NCI-H2081 (cell line): Measurements from ENCODE around the gene AIPL1.

ENCODE experiments used
- DNase-seq, 2 experiments: peaks; one replicate each; lab custom pipeline; 2025; lab: John Stamatoyannopoulos, UW

Gene AIPL1

DNA sequence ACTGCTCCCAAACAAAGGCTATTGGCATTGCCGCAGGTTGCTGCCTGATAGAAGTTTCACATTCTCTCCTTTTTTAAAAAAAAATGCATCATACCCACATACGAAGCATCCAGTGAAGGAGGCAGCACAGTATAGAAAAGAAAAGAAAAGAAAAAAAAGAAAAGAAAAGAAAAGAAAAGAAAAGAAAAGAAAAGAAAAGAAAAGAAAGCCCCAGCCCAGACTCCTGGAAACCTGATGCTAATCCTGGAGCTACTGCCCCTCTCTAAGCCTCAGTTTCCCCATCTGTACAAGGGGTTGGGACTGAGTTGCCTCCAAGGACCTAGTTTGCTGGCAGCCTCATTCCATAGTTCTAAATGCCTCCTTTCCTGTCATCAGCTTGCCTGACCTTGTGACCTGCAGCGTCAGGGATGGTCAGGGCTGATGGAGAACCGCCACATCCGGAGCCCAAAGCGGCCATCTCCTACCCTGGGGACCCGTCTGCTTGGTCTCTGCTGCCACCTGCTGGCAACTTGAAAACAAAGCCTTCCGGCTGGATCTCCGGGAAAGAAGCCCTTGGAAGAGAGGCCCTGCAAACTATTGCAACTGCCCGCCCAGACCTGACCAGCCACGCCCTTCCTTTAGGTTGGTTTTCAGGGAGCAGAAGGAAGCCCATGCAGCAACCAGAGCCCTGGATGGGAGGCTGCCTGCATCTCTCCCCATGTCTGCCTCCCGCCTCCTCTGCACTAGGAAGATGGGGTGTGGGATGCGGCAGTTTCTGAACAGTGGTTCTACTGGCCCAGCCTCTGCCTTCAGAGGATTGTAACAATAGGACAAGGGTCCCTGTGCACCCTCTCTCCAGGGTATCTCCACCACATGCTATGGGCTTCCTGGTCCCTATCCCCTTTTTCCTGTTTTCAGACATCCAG lies 13.0 kb downstream of the AIPL1 start:
- peak; percentile 41 to 42 for DNase-seq

DNA sequence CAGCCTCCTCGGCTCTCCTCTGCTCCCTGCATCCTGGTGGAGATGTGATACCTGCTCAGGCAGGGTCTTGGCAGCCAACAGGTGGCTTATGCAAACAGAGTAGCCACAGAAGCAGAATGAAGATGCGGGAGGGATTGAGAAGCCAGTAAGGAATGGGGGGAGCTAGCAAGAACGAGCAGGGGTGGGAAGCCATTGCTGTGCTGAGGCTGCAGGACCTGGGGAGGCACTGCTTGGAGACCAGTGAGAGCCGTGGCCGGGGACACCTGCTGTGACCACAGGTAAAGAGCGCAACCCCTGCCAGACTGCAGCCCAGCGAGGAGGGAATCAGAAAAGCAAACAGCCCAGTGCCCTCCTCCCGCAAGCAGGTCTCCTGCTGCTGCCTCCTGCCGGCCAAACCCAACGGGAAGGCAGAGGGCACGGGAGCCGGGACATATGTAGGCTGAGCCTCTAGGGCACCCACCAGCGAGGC lies 14.7 kb downstream of the AIPL1 start:
- DNase-seq = peak in 1 of 2 experiments; percentile 1

GRCh38 chr17:6415616-6416015 lies 19.3 kb downstream of the AIPL1 start:
- no peak for DNase-seq

DNA sequence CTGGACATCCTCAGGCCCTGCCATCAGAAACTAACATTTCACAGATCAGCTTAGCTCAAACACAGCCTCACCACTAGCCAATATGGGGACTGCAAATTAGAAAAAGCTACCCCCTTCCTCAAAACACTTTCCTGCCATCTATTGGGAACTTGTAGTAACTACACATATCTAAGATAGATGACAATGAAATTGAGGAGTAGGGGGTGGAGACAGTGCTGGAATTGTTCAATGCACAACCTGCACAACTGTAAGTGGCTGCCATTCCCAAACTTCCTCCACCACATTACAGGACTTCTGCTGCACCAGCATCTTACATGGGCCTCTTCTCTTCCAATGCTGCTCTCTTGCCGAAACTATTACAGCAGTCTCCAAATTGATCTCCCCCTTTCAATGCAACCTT lies 21.9 kb downstream of the AIPL1 start:
- peak in 1 of 2 experiments; percentile 46 for DNase-seq

DNA sequence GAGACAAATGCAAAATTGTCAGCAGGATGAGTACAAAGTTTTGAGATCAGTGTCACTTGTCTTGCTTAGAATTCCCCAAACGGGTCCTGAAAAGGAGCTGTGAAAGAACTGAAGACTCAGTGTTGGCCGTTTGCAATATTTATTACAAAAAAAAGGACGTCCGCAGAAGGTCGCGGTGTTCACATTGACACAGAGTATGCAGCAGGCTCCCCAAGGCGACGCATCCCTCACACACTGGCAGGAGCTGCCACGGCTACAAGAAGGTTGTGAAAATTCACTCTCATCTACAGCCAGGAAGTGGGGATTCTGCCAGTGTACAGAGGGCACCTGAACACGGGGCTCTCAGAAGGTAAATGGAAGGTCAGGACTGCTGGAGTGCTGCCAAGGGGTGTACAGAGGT lies 26.2 kb downstream of the AIPL1 start:
- no peak for DNase-seq

GRCh38 chr17:6408276-6408675 lies 26.6 kb downstream of the AIPL1 start:
- no peak for DNase-seq

DNA sequence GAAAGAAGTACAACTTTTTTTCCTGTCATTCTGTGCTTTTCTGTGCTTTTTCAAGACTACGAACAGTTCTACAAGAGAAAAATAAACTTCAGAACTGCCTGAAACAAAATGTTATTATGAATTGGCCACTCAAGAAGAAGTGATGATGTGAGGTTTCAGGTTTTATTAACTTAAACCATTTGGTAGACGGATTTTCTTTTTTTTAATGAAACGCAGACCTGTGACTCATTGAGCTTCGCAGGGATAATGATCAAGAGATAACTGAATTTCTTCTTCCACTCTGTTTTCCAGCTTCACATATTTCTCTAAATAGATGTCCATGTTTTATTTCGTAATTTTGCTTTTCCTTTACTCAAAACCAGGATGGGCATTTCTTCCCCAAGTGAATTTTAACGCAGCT lies 32.7 kb downstream of the AIPL1 start:
- DNase-seq = no peak

DNA sequence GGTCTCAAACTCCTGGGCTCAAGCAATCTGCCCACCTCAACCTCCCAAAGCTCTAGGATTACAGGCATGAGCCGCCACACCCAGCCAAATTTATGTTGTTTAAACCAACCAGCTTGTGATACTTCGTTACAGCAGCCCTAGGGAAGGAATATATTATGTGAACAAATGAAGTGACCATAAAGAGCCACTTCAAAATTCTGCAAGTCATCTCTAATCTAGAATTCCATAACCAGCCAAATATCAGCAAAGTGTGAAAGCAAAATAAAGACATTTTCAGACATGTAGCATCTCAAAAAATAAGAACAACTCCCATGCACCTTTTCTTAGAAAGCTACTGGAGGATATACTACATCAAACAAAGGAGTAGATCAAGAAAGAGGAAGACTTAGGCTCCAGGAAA lies 36.0 kb downstream of the AIPL1 start:
- no peak for DNase-seq

DNA sequence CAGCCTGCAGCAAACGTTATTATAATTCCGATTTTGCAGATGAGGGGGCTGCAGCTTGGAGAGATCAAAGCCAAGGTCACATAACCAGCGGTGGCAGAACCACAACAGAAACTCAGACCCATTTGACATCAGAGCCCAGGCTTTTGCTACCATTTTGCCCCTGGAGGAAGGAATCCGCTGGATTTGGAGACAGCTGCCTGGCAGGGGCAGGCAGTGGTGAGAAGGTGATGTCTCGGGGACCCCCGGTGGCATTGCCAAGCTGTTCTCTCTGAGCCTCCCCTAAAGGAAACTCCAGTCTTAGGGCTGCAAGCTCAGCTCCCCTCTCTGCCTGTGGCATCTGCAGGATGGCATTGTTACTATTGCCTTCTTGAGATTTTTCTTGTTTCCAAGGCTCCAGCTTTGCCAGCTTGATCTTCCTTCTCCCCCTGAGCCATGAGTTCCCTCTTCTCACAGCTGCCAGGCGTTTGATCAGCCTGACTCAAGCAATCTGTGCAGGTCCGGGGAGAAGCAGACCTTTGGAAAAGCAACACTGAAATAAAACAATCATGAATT lies 40.8 kb downstream of the AIPL1 start:
- DNase-seq = no peak

DNA sequence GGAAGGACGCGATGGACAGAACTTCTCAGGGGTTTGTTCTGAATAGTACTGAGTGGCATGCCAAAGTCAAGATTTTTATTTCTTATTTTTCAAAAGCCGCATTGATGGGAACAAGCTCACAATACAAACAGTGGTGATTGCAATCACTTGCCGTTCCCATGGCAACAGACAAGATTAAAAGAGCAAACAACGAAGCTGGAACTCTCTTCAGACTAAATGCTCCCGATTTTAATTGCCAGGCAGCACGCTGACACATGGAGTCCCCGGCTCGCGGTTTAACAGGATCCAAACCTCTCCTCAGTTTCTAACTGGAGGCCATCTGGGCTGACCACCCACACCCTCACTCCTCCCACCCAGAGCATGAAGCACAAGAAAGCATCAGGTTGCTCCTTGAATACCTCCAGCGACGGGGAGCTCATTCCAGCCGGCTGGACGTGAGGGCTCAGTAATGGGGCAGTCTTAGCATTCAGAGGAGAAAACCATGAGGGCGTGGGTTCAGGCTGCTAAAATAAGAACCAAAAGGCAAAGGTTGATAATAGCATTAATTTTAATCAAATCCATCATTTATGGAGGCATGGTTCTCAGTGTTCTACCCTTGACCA lies 41.5 kb downstream of the AIPL1 start:
- peak in 1 of 2 experiments; percentile 12 for DNase-seq

DNA sequence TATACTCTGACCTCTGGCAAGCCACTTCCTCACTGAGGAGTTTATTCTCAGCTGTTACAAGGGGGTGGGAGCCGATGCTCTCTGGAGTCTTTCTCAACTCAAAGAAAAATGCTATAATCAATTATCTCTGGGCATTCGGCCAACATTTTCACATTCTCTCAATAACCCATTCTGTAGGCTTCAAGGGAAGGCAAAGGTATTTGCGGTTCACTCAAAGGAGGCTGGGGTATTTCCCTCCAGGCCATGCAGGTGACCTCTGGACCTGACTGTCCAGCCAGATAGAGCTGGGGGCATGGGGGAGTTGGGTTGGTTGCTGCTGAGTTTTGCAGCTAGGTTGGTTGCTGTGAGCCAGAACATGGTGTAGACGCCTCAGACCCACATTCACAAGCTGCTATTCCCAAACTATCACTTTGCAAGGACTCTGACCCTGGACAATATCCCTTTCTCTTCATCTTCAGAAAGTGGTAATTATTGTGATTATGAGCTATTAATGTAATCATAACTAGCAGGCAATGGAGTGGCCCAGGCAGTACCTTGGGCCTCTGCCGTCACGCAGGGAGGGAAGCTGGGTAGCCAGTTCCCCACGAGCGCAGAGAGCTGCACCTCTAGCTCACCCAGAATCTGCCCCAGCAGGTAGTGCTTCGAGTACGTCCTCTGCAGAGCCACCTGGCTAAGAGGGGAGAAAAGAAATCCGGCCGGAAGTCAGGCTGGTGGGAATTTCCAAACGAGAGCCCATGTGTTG lies 42.1 kb downstream of the AIPL1 start:
- DNase-seq = peak in 1 of 2 experiments; percentile 5

- DNase-seq = no peak
These were observed 46.5 kb downstream of the AIPL1 start for GRCh38 chr17:6388416-6388815.

GRCh38 chr17:6387858-6388257 lies 47.1 kb downstream of the AIPL1 start:
- no peak for DNase-seq

- DNase-seq = no peak
These were observed 47.5 kb downstream of the AIPL1 start for GRCh38 chr17:6387442-6387841.

DNA sequence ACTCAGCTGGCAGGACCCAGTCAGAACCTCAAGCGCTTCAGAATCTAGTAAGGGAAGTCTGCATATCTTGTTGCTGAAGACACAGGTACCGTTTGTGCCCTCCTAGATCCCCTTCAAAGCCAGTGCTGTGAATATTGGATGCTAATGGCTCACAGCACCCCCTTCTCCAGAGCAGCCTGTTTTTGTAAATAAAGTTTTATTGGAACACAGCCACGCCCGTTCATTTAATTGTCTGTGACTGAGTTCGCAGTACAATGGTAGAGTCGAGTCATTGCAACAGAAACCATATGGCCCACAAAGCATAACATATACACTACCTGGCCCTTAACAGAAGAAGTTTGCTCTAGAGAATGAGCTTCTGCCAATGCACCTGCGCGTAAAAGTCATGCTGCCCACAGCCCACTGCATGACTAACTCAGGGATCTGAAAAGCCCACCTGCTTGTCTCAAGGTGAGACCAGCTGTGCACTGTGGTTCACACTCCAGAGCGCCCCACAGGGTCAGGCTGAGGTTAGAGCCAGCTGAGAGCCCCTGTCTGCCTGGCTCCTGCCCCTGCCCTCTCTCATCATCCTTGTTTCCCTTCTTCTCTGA lies 48.8 kb downstream of the AIPL1 start:
- no peak for DNase-seq

- DNase-seq = no peak
These were observed 50.4 kb downstream of the AIPL1 start for GRCh38 chr17:6384481-6384880.

DNA sequence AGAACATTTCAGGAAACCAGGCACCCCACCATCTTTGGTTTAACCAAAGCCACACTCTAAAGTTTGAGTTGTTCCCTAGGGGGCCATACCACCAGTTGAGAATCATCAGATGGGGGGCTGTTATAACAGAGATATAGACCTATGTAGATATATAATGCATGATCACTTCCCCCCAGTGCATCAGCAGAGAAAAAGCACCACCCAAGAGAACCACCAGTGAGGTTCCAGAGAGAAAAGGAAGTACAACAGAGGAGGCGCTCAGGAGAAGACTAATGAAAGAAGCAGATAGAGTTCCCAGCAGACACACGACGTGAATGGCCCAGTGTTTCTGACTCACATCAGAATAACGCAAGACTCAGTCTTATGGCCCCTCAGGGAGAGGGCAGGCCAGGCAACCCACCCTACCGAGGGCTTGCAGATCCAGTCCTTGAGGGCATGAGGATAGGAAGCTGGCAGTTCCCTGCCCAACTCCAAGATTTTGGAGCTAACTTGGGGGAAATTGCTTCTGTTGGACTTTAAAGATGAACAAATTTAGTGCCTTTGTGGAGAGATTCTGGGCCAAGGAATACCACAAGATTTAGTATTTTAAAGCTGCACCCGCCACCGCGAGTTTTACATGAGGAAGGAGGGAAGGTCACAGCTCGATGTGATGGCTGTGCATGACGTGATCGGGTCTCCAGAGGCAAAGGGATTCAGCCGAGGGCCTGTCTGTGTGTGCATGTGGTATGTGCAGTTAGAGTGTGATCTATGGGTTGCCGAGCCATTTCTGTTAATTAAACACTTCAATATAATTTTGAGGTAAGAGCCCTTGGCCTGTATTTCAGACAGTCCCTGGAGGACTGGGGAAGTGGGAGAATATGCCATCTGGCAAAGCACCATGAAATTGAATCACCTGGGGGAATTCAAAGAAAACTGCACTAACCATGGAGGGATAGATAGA lies 53.1 kb downstream of the AIPL1 start:
- DNase-seq = no peak

- DNase-seq = no peak
These were observed 53.9 kb downstream of the AIPL1 start for GRCh38 chr17:6380915-6381438.

DNA sequence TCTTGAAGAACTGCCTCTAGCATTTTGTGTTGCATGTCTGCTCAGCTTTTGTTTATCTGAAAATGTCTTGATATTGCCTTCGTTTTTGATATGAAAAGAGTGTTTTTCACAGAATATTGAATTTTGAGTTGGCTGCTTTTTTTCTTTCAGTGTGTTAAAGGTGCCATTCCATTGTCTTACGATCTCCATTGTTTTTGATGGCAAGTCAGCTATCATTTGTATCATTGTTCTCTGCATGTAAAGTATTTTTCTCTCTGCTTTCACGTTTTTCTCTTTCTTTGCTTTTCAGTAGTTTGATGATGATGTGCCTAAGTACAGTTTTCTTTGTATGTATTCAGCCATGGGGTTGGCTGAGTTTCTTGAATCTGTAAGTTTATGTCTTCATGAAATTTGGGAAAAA lies 57.0 kb downstream of the AIPL1 start:
- no peak for DNase-seq

- DNase-seq = no peak
These were observed 58.0 kb downstream of the AIPL1 start for GRCh38 chr17:6376931-6377361.
